ENCODE measurements around the gene PSAPL1. TPM values are rescaled to one million over a fixed set of nuclear protein-coding genes. Genes with fewer than 3 reads are reported as not detected.

The PSAPL1 gene
- total RNA-seq, 1 donor = not detected

GRCh38 chr4:7429601-7430078 lies 5.1 kb downstream of the PSAPL1 start:
- no peak for DNase-seq (ENCODE audit: low read depth)
- no peak for TF ChIP-seq CTCF (IDR thresholded peaks at IDR 0.05; ENCODE audit: insufficient read depth, low read length)

GRCh38 chr4:7429069-7429416 lies 5.7 kb downstream of the PSAPL1 start:
- no peak overlapping the region for H3K4me3 ChIP-seq (ENCODE audit: low read depth, low read length)
- TF ChIP-seq CTCF (IDR thresholded peaks at IDR 0.05; ENCODE audit: insufficient read depth, low read length) = no peak
- DNase-seq (ENCODE audit: low read depth) = no peak

More at GRCh38 chr4:7429601-7430078, 5.1 kb downstream of the PSAPL1 start:
- H3K4me3 ChIP-seq (ENCODE audit: low read depth, low read length) = no peak overlapping the region

- no peak overlapping the region for H3K4me3 ChIP-seq (ENCODE audit: low read depth, low read length)
- no peak for TF ChIP-seq CTCF (IDR thresholded peaks at IDR 0.05; ENCODE audit: insufficient read depth, low read length)
- no peak for DNase-seq (ENCODE audit: low read depth)
Measured at GRCh38 chr4:7428261-7429068, 6.3 kb downstream of the PSAPL1 start.

- no peak for TF ChIP-seq CTCF (IDR thresholded peaks at IDR 0.05; ENCODE audit: insufficient read depth, low read length)
- no peak for DNase-seq (ENCODE audit: low read depth)
- no peak overlapping the region for H3K4me3 ChIP-seq (ENCODE audit: low read depth, low read length)
Measured at GRCh38 chr4:7427831-7428260, 6.9 kb downstream of the PSAPL1 start.

- no peak overlapping the region for H3K4me3 ChIP-seq (ENCODE audit: low read depth, low read length)
- no peak for TF ChIP-seq CTCF (IDR thresholded peaks at IDR 0.05; ENCODE audit: insufficient read depth, low read length)
- no peak for DNase-seq (ENCODE audit: low read depth)
Measured at GRCh38 chr4:7427361-7427760, 7.4 kb downstream of the PSAPL1 start.

GRCh38 chr4:7426525-7427171 lies 8.1 kb downstream of the PSAPL1 start:
- H3K4me3 ChIP-seq (ENCODE audit: low read depth, low read length) = no peak overlapping the region
- no peak for DNase-seq (ENCODE audit: low read depth)
- TF ChIP-seq CTCF (IDR thresholded peaks at IDR 0.05; ENCODE audit: insufficient read depth, low read length) = no peak
